ENCODE data around the gene DCAF7.
A peak's percentile ranks its signal among the peaks of the same experiment; 100 is the strongest.

GRCh38 chr17:63629627-63630026, 79.3 kb downstream of the DCAF7 start:
- TF ChIP-seq CTCF (IDR thresholded peaks at IDR 0.05) (no peak), EP300 (IDR thresholded peaks at IDR 0.05) (peak in 3 of 4 donors; percentile 35 to 79 (median 64)), POLR2A (IDR thresholded peaks at IDR 0.05) (no peak), POLR2AphosphoS5 (IDR thresholded peaks at IDR 0.05) (peak in 1 of 2 donors; percentile 41)
